CD14-positive monocyte (primary cell): ENCODE results near the gene XYLB. TPM values are rescaled to one million over a fixed set of nuclear protein-coding genes. Genes with fewer than 3 reads are reported as not detected.

Experiments
- DNase-seq, 3 donors: peaks; one replicate each; pipeline ENCODE4 v3.0.0-alpha.2; 2011 to 2022
- H2AFZ ChIP-seq: 2 replicates; pipeline ENCODE4 v1.6.0; 2012; ENCODE audit warnings: mild to moderate bottlenecking, low read depth, low read length, inconsistent platforms; ENCODE audit not compliant: insufficient read depth, poor library complexity, severe bottlenecking
- H3K27ac ChIP-seq, 2 donors: 1 replicate in 1 of 2; 2 replicates in 1 of 2; pipeline ENCODE4 v1.5.1; 2012 to 2013; ENCODE audit warnings: low read length in 2 of 2, control low read depth in 1 of 2, inconsistent platforms in 1 of 2, low read depth in 1 of 2, mild to moderate bottlenecking in 1 of 2
- H3K27me3 ChIP-seq, 2 donors: one replicate each; pipeline versions ENCODE4 v1.6.0 to v1.6.1; 2011 to 2013; ENCODE audit warnings: low read length in 2 of 2; ENCODE audit not compliant: control insufficient read depth in 2 of 2, insufficient read depth in 2 of 2
- H3K36me3 ChIP-seq, 2 donors: replicated peaks in 1 of 2; 1 replicate in 1 of 2; 2 replicates in 1 of 2; pipeline versions ENCODE4 v1.5.1 to v1.6.1; 2012 to 2013; ENCODE audit warnings: low read length in 2 of 2, control low read depth in 1 of 2, inconsistent platforms in 1 of 2, mild to moderate bottlenecking in 1 of 2; ENCODE audit not compliant: insufficient read depth in 2 of 2, control insufficient read depth in 1 of 2
- H3K4me1 ChIP-seq, 2 donors: 1 replicate in 1 of 2; 2 replicates in 1 of 2; pipeline versions ENCODE4 v1.5.1 to v1.6.1; 2012 to 2013; ENCODE audit warnings: low read length in 2 of 2, control low read depth in 1 of 2, inconsistent platforms in 1 of 2, mild to moderate bottlenecking in 1 of 2, moderate library complexity in 1 of 2; ENCODE audit not compliant: insufficient read depth in 2 of 2, control insufficient read depth in 1 of 2
- H3K4me2 ChIP-seq: replicated peaks from 2 replicates; pipeline ENCODE3; 2012; ENCODE audit warnings: low read length, moderate library complexity, mild to moderate bottlenecking; ENCODE audit not compliant: poor library complexity, severe bottlenecking; ENCODE audit errors: extremely low read depth
- H3K4me3 ChIP-seq, 3 experiments: fragments of 200-600 bp in 1 of 3; sonication (generic) in 1 of 3; replicated peaks in 1 of 3; 1 replicate in 2 of 3; 2 replicates in 1 of 3; pipeline ENCODE4 v1.5.1; 2011 to 2013; ENCODE audit warnings: low read length in 3 of 3, mild to moderate bottlenecking in 3 of 3, control low read depth in 2 of 3, low read depth in 2 of 3, inconsistent platforms in 1 of 3, moderate library complexity in 1 of 3
- H3K79me2 ChIP-seq: 2 replicates; pipeline ENCODE4 v1.6.0; 2012; ENCODE audit warnings: mild to moderate bottlenecking, control low read depth, inconsistent platforms, low read length, moderate library complexity; ENCODE audit not compliant: insufficient read depth
- H3K9ac ChIP-seq: 2 replicates; pipeline ENCODE4 v1.6.0; 2017; ENCODE audit warnings: low read length, mild to moderate bottlenecking; ENCODE audit not compliant: insufficient read depth, poor library complexity, severe bottlenecking
- H3K9me3 ChIP-seq, 2 donors: replicated peaks in 1 of 2; 1 replicate in 1 of 2; 2 replicates in 1 of 2; pipeline versions ENCODE4 v1.5.1 to v1.6.1; 2012 to 2013; ENCODE audit warnings: low read length in 2 of 2, control low read depth in 1 of 2; ENCODE audit not compliant: control insufficient read depth in 1 of 2, insufficient read depth in 1 of 2
- H4K20me1 ChIP-seq: 2 replicates; pipeline ENCODE4 v1.6.0; 2012; ENCODE audit warnings: mild to moderate bottlenecking, low read length, control low read depth, moderate library complexity; ENCODE audit not compliant: insufficient read depth
- H3K27ac Mint-ChIP-seq, 7 donors: one replicate each; pipeline ENCODE4 v1.8.0; 2020; ENCODE audit warnings: mild to moderate bottlenecking in 7 of 7, mixed read lengths in 7 of 7, moderate library complexity in 6 of 7, inconsistent platforms in 2 of 7
- H3K27me3 Mint-ChIP-seq, 3 donors: one replicate each; pipeline ENCODE4 v1.8.0; 2021 to 2022; ENCODE audit warnings: low read depth in 3 of 3, mild to moderate bottlenecking in 3 of 3, mixed read lengths in 3 of 3, moderate library complexity in 3 of 3, inconsistent platforms in 1 of 3
- H3K36me3 Mint-ChIP-seq, 2 donors: one replicate each; pipeline ENCODE4 v1.8.0; 2020; ENCODE audit warnings: mixed read lengths in 2 of 2, inconsistent platforms in 1 of 2, mild to moderate bottlenecking in 1 of 2
- H3K4me1 Mint-ChIP-seq: one replicate; pipeline ENCODE4 v1.8.0; 2020; ENCODE audit warnings: mild to moderate bottlenecking, mixed read lengths
- H3K4me3 Mint-ChIP-seq, 2 donors: one replicate each; pipeline ENCODE4 v1.8.0; 2020; ENCODE audit warnings: mild to moderate bottlenecking in 2 of 2, mixed read lengths in 2 of 2, moderate library complexity in 1 of 2
- H3K9me3 Mint-ChIP-seq, 7 donors: one replicate each; pipeline ENCODE4 v1.8.0; 2020 to 2022; ENCODE audit warnings: mixed read lengths in 7 of 7, mild to moderate bottlenecking in 6 of 7, moderate library complexity in 6 of 7, inconsistent platforms in 2 of 7
- CTCF ChIP-seq: fragments of 200-600 bp; IDR thresholded peaks from one replicate; pipeline ENCODE4 v1.8.0; 2022; ENCODE audit warnings: antibody characterized with exemption, mild to moderate bottlenecking
- WGBS: methylation state at CpG from one replicate; pipeline ENCODE4 v1.1.5; 2013; ENCODE audit warnings: missing lambda C conversion rate; ENCODE audit not compliant: insufficient coverage; 5-methylcytosine and 5-hydroxymethylcytosine counted together
- intact Hi-C, 2 donors: fragments of 100-400 bp; cut with micrococcal nuclease; formaldehyde crosslinking; loops; one replicate each; pipeline versions ENCODE4 v1.15.0 to v1.15.1; 2023
- polyA plus RNA-seq, 3 donors: library from polyadenylated mRNA; depleted of rRNA in 1 of 3; unstranded in 2 of 3; stranded (reverse) in 1 of 3; fragments of 300-500 nt in 2 of 3; fragments of >200 nt in 1 of 3; fragmentation: Illumina TruSeq in 2 of 3; gene quantifications; 1 replicate in 2 of 3; 2 replicates in 1 of 3; pipeline ENCODE4 v1.2.3, GENCODE V29; 2012 to 2021

XYLB gene
- polyA plus RNA-seq, 3 donors = 0.60 to 1.00 (median 0.74) TPM

- H3K27me3 ChIP-seq = no peaks in the 10 kb centered on the region
- H3K4me2 ChIP-seq = no peak overlapping the region
- no peaks in the 10 kb centered on the region for H3K9me3 ChIP-seq
- Mint-ChIP-seq H3K4me1 (peaks cover 3% of the 10 kb centered on the region), H3K36me3 (peaks cover 49% of the 10 kb centered on the region in 2 donors), H3K9me3 (peaks cover 0 to 3% (median 0%) of the 10 kb centered on the region in 7 donors), H3K4me3 (no peak overlapping the region), H3K27ac (peak overlapping the region in 1 of 7 donors; percentile 54), H3K27me3 (peaks cover 0 to 2% (median 0%) of the 10 kb centered on the region in 3 donors)
- TF ChIP-seq CTCF = no peak
- H3K36me3 ChIP-seq = peaks cover 0 to 22% of the 10 kb centered on the region in 2 donors
- no peak overlapping the region for H2AFZ ChIP-seq
- no peaks in the 10 kb centered on the region for H3K79me2 ChIP-seq
- WGBS = 100% methylated on average over 3 of the region's 3 CpGs
- DNase-seq = no peak
- no peak overlapping the region for H3K27ac ChIP-seq
- no peaks in the 10 kb centered on the region for H4K20me1 ChIP-seq
- no peak overlapping the region for H3K4me3 ChIP-seq
- intact Hi-C loops = no loop called here
- no peaks in the 10 kb centered on the region for H3K4me1 ChIP-seq
- H3K9ac ChIP-seq = no peak overlapping the region
Measured at GRCh38 chr3:38369186-38369585, 22.6 kb downstream of the XYLB start.

- no peaks in the 10 kb centered on the region for H3K9me3 ChIP-seq
- no peak for TF ChIP-seq CTCF
Measured at GRCh38 chr3:38370149-38370548, 23.6 kb downstream of the XYLB start.

More at GRCh38 chr3:38370149-38370548, 23.6 kb downstream of the XYLB start:
- Histone ChIP-seq H4K20me1 (no peaks in the 10 kb centered on the region), H3K27me3 (no peaks in the 10 kb centered on the region), H3K9ac (no peak overlapping the region), H2AFZ (no peak overlapping the region), H3K4me1 (no peaks in the 10 kb centered on the region), H3K4me3 (no peak overlapping the region), H3K4me2 (no peak overlapping the region), H3K36me3 (peaks cover 0 to 32% of the 10 kb centered on the region in 2 donors), H3K27ac (no peak overlapping the region), H3K79me2 (no peaks in the 10 kb centered on the region)
- Mint-ChIP-seq H3K27ac (peak overlapping the region in 1 of 7 donors; percentile 23), H3K36me3 (peaks cover 46 to 53% of the 10 kb centered on the region in 2 donors), H3K9me3 (peaks cover 0 to 3% (median 0%) of the 10 kb centered on the region in 7 donors), H3K4me1 (peaks cover 5% of the 10 kb centered on the region), H3K27me3 (peaks cover 0 to 3% (median 0%) of the 10 kb centered on the region in 3 donors), H3K4me3 (no peak overlapping the region)
- DNase-seq = no peak
- intact Hi-C loops = no loop called here
- 56% methylated on average over 2 of the region's 2 CpGs for WGBS
